Fibroblast of lung (primary cell): ENCODE data around the gene ZFTA. TPM values are rescaled to one million over a fixed set of nuclear protein-coding genes. Genes with fewer than 3 reads are reported as not detected.
A peak's percentile ranks its signal among the peaks of the same experiment; 100 is the strongest.

Source experiments
- DNase-seq, 2 donors: peaks; one replicate each; pipeline versions ENCODE4 v3.0.0 to v3.0.0-alpha.2; 2010; ENCODE audit warnings: low read depth in 2 of 2
- H2AFZ ChIP-seq: 2 replicates; pipeline ENCODE4 v1.5.1; 2012; ENCODE audit warnings: low read length, control low read depth, inconsistent platforms
- H3K27ac ChIP-seq: 2 replicates; pipeline ENCODE4 v1.5.1; 2011; ENCODE audit warnings: low read length, control low read depth; ENCODE audit not compliant: insufficient read depth
- H3K27me3 ChIP-seq: 2 replicates; pipeline ENCODE4 v1.5.1; 2011; ENCODE audit warnings: mild to moderate bottlenecking, low read length; ENCODE audit not compliant: control insufficient read depth, insufficient read depth
- H3K36me3 ChIP-seq: 2 replicates; pipeline ENCODE4 v1.5.1; 2011; ENCODE audit warnings: low read length; ENCODE audit not compliant: control insufficient read depth, insufficient read depth
- H3K4me1 ChIP-seq: 2 replicates; pipeline ENCODE4 v1.5.1; 2011; ENCODE audit warnings: low read length; ENCODE audit not compliant: control insufficient read depth, insufficient read depth; ENCODE audit errors: extremely low read depth
- H3K4me2 ChIP-seq: 2 replicates; pipeline ENCODE4 v1.5.1; 2011; ENCODE audit warnings: low read length, control low read depth; ENCODE audit not compliant: insufficient read depth; ENCODE audit errors: extremely low read depth
- H3K4me3 ChIP-seq, 4 experiments: fragments of 200-600 bp in 1 of 4; sonication (generic) in 1 of 4; replicated peaks in 1 of 4; 2 replicates each; pipeline ENCODE4 v1.5.1; 2011 to 2016; ENCODE audit warnings: low read length in 4 of 4, low read depth in 3 of 4, mild to moderate bottlenecking in 3 of 4, control low read depth in 2 of 4, inconsistent platforms in 1 of 4, mixed read lengths in 1 of 4; ENCODE audit not compliant: insufficient read depth in 1 of 4; ENCODE audit errors: control extremely low read depth in 1 of 4
- H3K79me2 ChIP-seq: 2 replicates; pipeline ENCODE4 v1.5.1; 2012; ENCODE audit warnings: mild to moderate bottlenecking, low read length, inconsistent platforms; ENCODE audit not compliant: control insufficient read depth, insufficient read depth
- H3K9ac ChIP-seq: 2 replicates; pipeline ENCODE4 v1.5.1; 2011; ENCODE audit warnings: mild to moderate bottlenecking, low read length, control low read depth; ENCODE audit not compliant: insufficient read depth
- H3K9me3 ChIP-seq: 2 replicates; pipeline ENCODE4 v1.5.1; 2012; ENCODE audit warnings: low read depth, low read length; ENCODE audit not compliant: control insufficient read depth, insufficient read depth
- H4K20me1 ChIP-seq: 2 replicates; pipeline ENCODE4 v1.5.1; 2011; ENCODE audit warnings: low read length; ENCODE audit not compliant: control insufficient read depth, insufficient read depth; ENCODE audit errors: extremely low read depth
- CTCF ChIP-seq, 2 donors: IDR thresholded peaks in 1 of 2; conservative IDR thresholded peaks in 1 of 2; 1 replicate in 1 of 2; 2 replicates in 1 of 2; pipeline ENCODE4 v1.5.1; 2011 to 2012; ENCODE audit warnings: low read length in 2 of 2, control low read depth in 1 of 2, inconsistent platforms in 1 of 2, low read depth in 1 of 2, mild to moderate bottlenecking in 1 of 2
- EZH2 ChIP-seq: IDR thresholded peaks from 2 replicates; pipeline ENCODE4 v1.5.1; 2012; ENCODE audit warnings: low read length, control low read depth, mild to moderate bottlenecking; ENCODE audit errors: missing control alignments
- polyA plus RNA-seq, 2 donors: library from polyadenylated mRNA; depleted of rRNA in 1 of 2; stranded (reverse) in 1 of 2; unstranded in 1 of 2; fragments of >200 nt; gene quantifications; 2 replicates each; pipeline ENCODE4 v1.2.1, GENCODE V29; 2011 to 2012; ENCODE audit warnings: missing spikeins in 1 of 2
- total RNA-seq: library from RNA; depleted of rRNA; stranded (reverse); fragments of >200 nt; gene quantifications from 2 replicates; pipeline ENCODE4 v1.2.1, GENCODE V29; 2014

Gene ZFTA
- total and polyA plus RNA-seq, 2 donors (not counting 1 experiment from before 2014, with no cell fraction given): 5.4 to 12.9 TPM

- DNase-seq: peak in 1 of 2 donors; percentile 13
- no peak overlapping the region for H3K27ac ChIP-seq
- H3K9me3 ChIP-seq: no peaks in the 10 kb centered on the region
- H2AFZ ChIP-seq: no peak overlapping the region
- peaks cover 13% of the 10 kb centered on the region for H3K79me2 ChIP-seq
- peaks cover 14% of the 10 kb centered on the region for H3K4me1 ChIP-seq
- no peak for TF ChIP-seq EZH2
- TF ChIP-seq CTCF (conservative IDR thresholded peaks at IDR 0.05 in 1 of 2, IDR thresholded peaks at IDR 0.05 in 1 of 2; ENCODE audit: low read depth in 1 of 2, low read length in 2 of 2): no peak
- H4K20me1 ChIP-seq: no peaks in the 10 kb centered on the region
- H3K27me3 ChIP-seq: no peaks in the 10 kb centered on the region
- peaks cover 12% of the 10 kb centered on the region for H3K36me3 ChIP-seq
- H3K4me3 ChIP-seq: peak overlapping the region; percentile 6 to 41 (median 14)
- peak overlapping the region; percentile 39 for H3K9ac ChIP-seq
- peak overlapping the region; percentile 42 for H3K4me2 ChIP-seq
These were observed 6.5 kb downstream of the ZFTA start for GRCh38 chr11:63761931-63762653.

- Histone ChIP-seq H4K20me1 (no peaks in the 10 kb centered on the region), H3K4me2 (no peak overlapping the region), H3K4me1 (peaks cover 9% of the 10 kb centered on the region), H3K36me3 (peaks cover 12% of the 10 kb centered on the region), H3K4me3 (no peak overlapping the region), H3K79me2 (peaks cover 4% of the 10 kb centered on the region), H3K9me3 (no peaks in the 10 kb centered on the region), H3K27me3 (no peaks in the 10 kb centered on the region), H3K27ac (no peak overlapping the region), H2AFZ (no peak overlapping the region), H3K9ac (no peak overlapping the region)
- DNase-seq: no peak
- TF ChIP-seq EZH2: no peak
- no peak for TF ChIP-seq CTCF (conservative IDR thresholded peaks at IDR 0.05 in 1 of 2, IDR thresholded peaks at IDR 0.05 in 1 of 2; ENCODE audit: low read depth in 1 of 2, low read length in 2 of 2)
These were observed 7.4 kb downstream of the ZFTA start for GRCh38 chr11:63761188-63761587.

GRCh38 chr11:63760487-63761079 lies 8.0 kb downstream of the ZFTA start:
- no peak overlapping the region for H2AFZ ChIP-seq
- H3K9me3 ChIP-seq: no peaks in the 10 kb centered on the region
- no peak overlapping the region for H3K4me2 ChIP-seq
- H3K4me1 ChIP-seq: peaks cover 9% of the 10 kb centered on the region
- TF ChIP-seq EZH2 (no peak), CTCF (conservative IDR thresholded peaks at IDR 0.05 in 1 of 2, IDR thresholded peaks at IDR 0.05 in 1 of 2; ENCODE audit: low read depth in 1 of 2, low read length in 2 of 2) (no peak)
- no peak for DNase-seq
- H3K27me3 ChIP-seq: no peaks in the 10 kb centered on the region
- no peaks in the 10 kb centered on the region for H4K20me1 ChIP-seq
- no peaks in the 10 kb centered on the region for H3K79me2 ChIP-seq
- H3K9ac ChIP-seq: no peak overlapping the region
- peaks cover 12% of the 10 kb centered on the region for H3K36me3 ChIP-seq
- H3K27ac ChIP-seq: no peak overlapping the region
- H3K4me3 ChIP-seq: no peak overlapping the region
